PC-9 (cell line): ENCODE data around the gene PLXDC1. TPM values are rescaled to one million over a fixed set of nuclear protein-coding genes. Genes with fewer than 3 reads are reported as not detected.

ENCODE experiments used
- BruUV-seq: library from RNA; stranded (reverse); fragments of 400-500 nt; replicated peaks from 2 replicates; lab custom pipeline; 2021; lab: Mats Ljungman, UMichigan
- CTCF ChIA-PET: fragments of 300-600 bp; sonication (Branson Sonifier 250); formaldehyde crosslinking; loops from one replicate; lab custom pipeline; 2022; ENCODE audit warnings: antibody characterized with exemption; lab: Charles Lee
- POLR2A ChIA-PET: fragments of 300-600 bp; sonication (Branson Sonifier 250); formaldehyde crosslinking; loops from one replicate; lab custom pipeline; 2022; ENCODE audit warnings: antibody characterized with exemption; ENCODE audit not compliant: unreplicated experiment; lab: Charles Lee
- DNase-seq, 2 experiments: peaks; one replicate each; pipeline versions ENCODE4 v3.0.0 to v3.0.0-alpha.2; 2015 to 2022; ENCODE audit warnings: mixed read lengths in 1 of 2
- H2AFZ ChIP-seq: fragments of 200-600 bp; sonication (generic); 2 replicates; pipeline ENCODE4 v1.8.1; 2017; ENCODE audit warnings: antibody characterized with exemption
- H3F3A ChIP-seq: fragments of 200-600 bp; sonication (generic); 2 replicates; pipeline ENCODE4 v1.8.1; 2017; ENCODE audit warnings: antibody characterized with exemption, mild to moderate bottlenecking, low read depth; ENCODE audit not compliant: insufficient read depth
- H3K27ac ChIP-seq: fragments of 200-600 bp; sonication (generic); 2 replicates; pipeline ENCODE4 v1.6.1; 2016; ENCODE audit warnings: mixed run types
- H3K27me3 ChIP-seq: fragments of 200-600 bp; sonication (generic); 2 replicates; pipeline ENCODE4 v1.6.1; 2016; ENCODE audit warnings: low read depth, mixed run types; ENCODE audit not compliant: insufficient read depth
- H3K36me3 ChIP-seq: fragments of 200-600 bp; sonication (generic); 2 replicates; pipeline ENCODE4 v1.6.1; 2016; ENCODE audit warnings: low read depth, mixed run types
- H3K4me1 ChIP-seq: fragments of 200-600 bp; sonication (generic); replicated peaks from 2 replicates; pipeline ENCODE4 v1.6.1; 2016; ENCODE audit warnings: mixed run types; ENCODE audit not compliant: insufficient read depth
- H3K4me2 ChIP-seq: fragments of 200-600 bp; sonication (generic); 2 replicates; pipeline ENCODE4 v1.6.1; 2017; ENCODE audit warnings: mixed run types
- H3K4me3 ChIP-seq: fragments of 200-600 bp; sonication (generic); 2 replicates; pipeline ENCODE4 v1.6.1; 2016; ENCODE audit warnings: mixed run types
- H3K79me2 ChIP-seq: fragments of 200-600 bp; sonication (generic); 2 replicates; pipeline ENCODE4 v1.6.1; 2017; ENCODE audit warnings: low read depth, mixed run types
- H3K9me2 ChIP-seq: fragments of 200-600 bp; sonication (generic); 2 replicates; pipeline ENCODE4 v1.8.1; 2017; ENCODE audit warnings: mild to moderate bottlenecking; ENCODE audit not compliant: insufficient read depth
- H3K9me3 ChIP-seq: fragments of 200-600 bp; sonication (generic); 2 replicates; pipeline ENCODE4 v1.8.1; 2016; ENCODE audit warnings: low read depth; ENCODE audit not compliant: insufficient read depth
- H4K20me1 ChIP-seq: fragments of 200-600 bp; sonication (generic); 2 replicates; pipeline ENCODE4 v1.8.1; 2017; ENCODE audit not compliant: insufficient read depth
- CTCF ChIP-seq: fragments of 200-600 bp; sonication (generic); conservative IDR thresholded peaks from 2 replicates; pipeline ENCODE4 v1.6.1; 2017; ENCODE audit warnings: mixed run types, antibody characterized with exemption, mild to moderate bottlenecking, moderate library complexity
- EZH2 ChIP-seq: fragments of 200-600 bp; sonication (generic); IDR thresholded peaks from 2 replicates; pipeline ENCODE4 v1.8.0; 2017; ENCODE audit warnings: antibody characterized with exemption, low read depth
- intact Hi-C: fragments of 100-400 bp; cut with micrococcal nuclease; formaldehyde crosslinking; loops from one replicate; pipeline ENCODE4 v1.10.0; 2022; ENCODE audit not compliant: unreplicated experiment
- total RNA-seq: library from RNA; stranded (reverse); gene quantifications from 2 replicates; pipeline ENCODE4 v1.2.3, GENCODE V29; 2021

The PLXDC1 gene
- total RNA-seq, 1 experiment from 2014 or later = 2.5 TPM

DNA sequence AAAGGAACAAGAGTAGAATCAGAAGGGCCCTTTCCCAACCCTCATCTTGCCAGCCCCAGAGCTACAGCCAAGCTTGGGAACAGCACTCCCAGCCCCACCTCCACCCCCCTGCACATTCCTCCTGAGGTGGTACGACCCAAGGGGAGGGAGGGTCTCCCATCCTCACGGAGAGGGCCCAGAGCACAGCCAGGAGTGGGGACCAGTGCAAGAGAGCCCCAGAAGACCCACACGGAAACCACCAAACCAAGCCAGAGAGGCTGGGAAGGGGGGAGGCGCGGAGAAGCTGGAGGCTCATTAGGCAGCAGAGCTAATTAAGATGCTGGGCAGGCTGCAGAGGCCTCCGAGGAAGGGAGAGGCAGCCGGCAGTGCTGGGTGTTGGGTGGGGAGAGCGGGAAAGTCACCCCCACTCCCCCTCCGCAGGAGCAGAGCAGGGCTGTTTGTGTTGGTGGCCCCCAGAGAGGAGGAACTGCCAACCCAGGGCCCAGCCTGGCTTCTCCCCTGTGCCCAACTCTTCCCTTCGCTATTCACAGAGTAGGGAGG is 43.6 kb upstream of the PLXDC1 start:
- Histone ChIP-seq H3K4me2 (no peak overlapping the region), H3F3A (peaks cover 25% of the 10 kb centered on the region), H3K4me1 (peaks cover 17% of the 10 kb centered on the region), H3K27ac (no peak overlapping the region), H3K4me3 (no peak overlapping the region), H2AFZ (no peak overlapping the region), H3K9me3 (no peaks in the 10 kb centered on the region), H4K20me1 (no peaks in the 10 kb centered on the region), H3K9me2 (no peaks in the 10 kb centered on the region), H3K79me2 (peaks cover 15% of the 10 kb centered on the region), H3K36me3 (no peaks in the 10 kb centered on the region), H3K27me3 (no peaks in the 10 kb centered on the region)
- no TSS peak for BruUV-seq
- no peak for DNase-seq
- TF ChIP-seq CTCF = no peak
- intact Hi-C loops = no loop called here
- CTCF ChIA-PET = interaction anchor here (2.0 kb wide), 1 partner anchor 42 kb away, joined by 4 read pairs; no protein-coding TSS in a partner anchor
- POLR2A ChIA-PET = no interaction called here

- TF ChIP-seq CTCF (no peak), EZH2 (no peak)
- no TSS peak for BruUV-seq
- Histone ChIP-seq H3K4me3 (no peak overlapping the region), H3K79me2 (peaks cover 14% of the 10 kb centered on the region), H3F3A (peaks cover 20% of the 10 kb centered on the region), H3K4me1 (peaks cover 15% of the 10 kb centered on the region), H4K20me1 (no peaks in the 10 kb centered on the region), H3K4me2 (no peak overlapping the region), H3K9me2 (no peaks in the 10 kb centered on the region), H3K36me3 (no peaks in the 10 kb centered on the region), H3K27me3 (no peaks in the 10 kb centered on the region), H2AFZ (no peak overlapping the region), H3K9me3 (no peaks in the 10 kb centered on the region), H3K27ac (no peak overlapping the region)
- POLR2A ChIA-PET = no interaction called here
- no peak for DNase-seq
- CTCF ChIA-PET = no interaction called here
- intact Hi-C loops = no loop called here
Observed at GRCh38 chr17:39194089-39194984, 42.9 kb upstream of the PLXDC1 start.

GRCh38 chr17:39193346-39193745 is 41.9 kb upstream of the PLXDC1 start:
- TF ChIP-seq CTCF = no peak
- no peak for TF ChIP-seq EZH2
- peaks cover 14% of the 10 kb centered on the region for H3K79me2 ChIP-seq
- H3K4me2 ChIP-seq = no peak overlapping the region
- H3K4me1 ChIP-seq = peaks cover 13% of the 10 kb centered on the region
- BruUV-seq = no TSS peak
- ChIA-PET POLR2A (no interaction called here), CTCF (no interaction called here)
- H4K20me1 ChIP-seq = no peaks in the 10 kb centered on the region
- no peak overlapping the region for H3K4me3 ChIP-seq
- intact Hi-C loops = no loop called here
- no peak overlapping the region for H3K27ac ChIP-seq
- H3F3A ChIP-seq = peaks cover 10% of the 10 kb centered on the region
- no peak overlapping the region for H2AFZ ChIP-seq
- H3K9me3 ChIP-seq = no peaks in the 10 kb centered on the region
- no peak for DNase-seq
- no peaks in the 10 kb centered on the region for H3K27me3 ChIP-seq
- no peaks in the 10 kb centered on the region for H3K9me2 ChIP-seq
- no peaks in the 10 kb centered on the region for H3K36me3 ChIP-seq
